Activated CD8-positive, alpha-beta T cell treated with anti-CD3 and anti-CD28 coated beads for 36 hours (primary cell): Measurements from ENCODE around the gene NIF3L1. TPM values are rescaled to one million over a fixed set of nuclear protein-coding genes. Genes with fewer than 3 reads are reported as not detected.

Source experiments
- ATAC-seq: fragments of 200-7000 bp; cut with Tn5 transposase; one replicate; pipeline ENCODE4 v1.10.0; 2021; ENCODE audit warnings: mild to moderate bottlenecking, moderate library complexity
- CTCF ChIA-PET: fragments of 350-600 bp; sonication (Branson Sonifier 250); formaldehyde crosslinking; loops from one replicate; lab custom pipeline; 2021; ENCODE audit warnings: antibody characterized with exemption; lab: Charles Lee
- POLR2A ChIA-PET: fragments of 350-600 bp; sonication (Branson Sonifier 250); formaldehyde crosslinking; loops from one replicate; lab custom pipeline; 2021; ENCODE audit warnings: antibody characterized with exemption; lab: Charles Lee
- DNase-seq: peaks from one replicate; pipeline ENCODE4 v3.0.0-alpha.2; 2020
- H3K27ac Mint-ChIP-seq: one replicate; pipeline ENCODE4 v1.8.0; 2021; ENCODE audit warnings: mild to moderate bottlenecking, mixed read lengths
- H3K27me3 Mint-ChIP-seq: one replicate; pipeline ENCODE4 v1.8.0; 2021; ENCODE audit warnings: mixed read lengths
- H3K36me3 Mint-ChIP-seq: one replicate; pipeline ENCODE4 v1.8.0; 2021; ENCODE audit warnings: low read depth, mixed read lengths
- H3K4me1 Mint-ChIP-seq: one replicate; pipeline ENCODE4 v1.8.0; 2021; ENCODE audit warnings: low read depth, mixed read lengths
- H3K4me3 Mint-ChIP-seq: one replicate; pipeline ENCODE4 v1.8.0; 2021; ENCODE audit warnings: mild to moderate bottlenecking, moderate library complexity, mixed read lengths
- H3K9me3 Mint-ChIP-seq: one replicate; pipeline ENCODE4 v1.8.0; 2021; ENCODE audit warnings: mixed read lengths
- CTCF ChIP-seq: fragments of 200-600 bp; IDR thresholded peaks from one replicate; pipeline ENCODE4 v1.8.0; 2022; ENCODE audit warnings: antibody characterized with exemption, mild to moderate bottlenecking
- intact Hi-C: fragments of 100-400 bp; cut with micrococcal nuclease; formaldehyde crosslinking; loops from one replicate; pipeline ENCODE4 v1.10.0; 2022
- total RNA-seq, 2 experiments: library from RNA; stranded (reverse); gene quantifications; one replicate each; pipeline ENCODE4 v1.2.3, GENCODE V29; 2021

The NIF3L1 gene
- total RNA-seq, 2 experiments from 2014 or later, result 30.8 to 35.3 TPM

- H3K36me3 Mint-ChIP-seq, result peaks cover 23% of the 10 kb centered on the region
- DNase-seq, result no peak
- no peak for TF ChIP-seq CTCF
- peaks cover 4% of the 10 kb centered on the region for H3K4me1 Mint-ChIP-seq
- no peaks in the 10 kb centered on the region for H3K9me3 Mint-ChIP-seq
- no peak for ATAC-seq
- intact Hi-C loops, result no loop called here
- H3K27me3 Mint-ChIP-seq, result no peaks in the 10 kb centered on the region
- no peak overlapping the region for H3K27ac Mint-ChIP-seq
- H3K4me3 Mint-ChIP-seq, result no peak overlapping the region
- ChIA-PET CTCF (interaction anchor here (1.6 to 2.4 kb wide), 2 partner anchors 12 to 45 kb away, joined by 3 to 9 read pairs; no protein-coding TSS in a partner anchor), POLR2A (interaction anchor here (1.4 kb wide), 1 partner anchor 12 kb away, joined by 5 read pairs; no protein-coding TSS in a partner anchor)
Measured at GRCh38 chr2:200950378-200950777, 61.2 kb downstream of the NIF3L1 start.

Other genes with a start within 250 kb of the NIF3L1 start
- gene BZW1, start 77.5 kb upstream of the NIF3L1 start, total RNA-seq, result 100 to 1,000 TPM; 423 to 442 TPM
- gene CLK1, start 24.7 kb upstream of the NIF3L1 start, total RNA-seq, result 100 to 1,000 TPM; 121 to 122 TPM
- 10 to 100 TPM; 97.9 to 99.4 TPM for gene PPIL3, start 294 bp upstream of the NIF3L1 start, total RNA-seq
- gene ORC2, start 74.3 kb downstream of the NIF3L1 start, total RNA-seq, result 10 to 100 TPM; 51.3 to 59.2 TPM
- 10 to 100 TPM; 24.7 to 26.9 TPM for gene HYCC2, start 182.3 kb downstream of the NIF3L1 start, total RNA-seq
- gene NDUFB3, start 182.6 kb downstream of the NIF3L1 start, total RNA-seq, result 100 to 1,000 TPM; 134 to 140 TPM
- 100 to 1,000 TPM; 222 to 229 TPM for gene CFLAR, start 226.8 kb downstream of the NIF3L1 start, total RNA-seq